ENCODE data around the gene EMILIN1. TPM values are rescaled to one million over a fixed set of nuclear protein-coding genes. Genes with fewer than 3 reads are reported as not detected.
A peak's percentile ranks its signal among the peaks of the same experiment; 100 is the strongest.

EMILIN1 gene
- total RNA-seq, 4 donors from 2014 or later: 7.9 to 32.2 (median 13.3) TPM

GRCh38 chr2:27038631-27039339 lies 39.6 kb upstream of the EMILIN1 start:
- Histone ChIP-seq H3K4me3 (no peak overlapping the region), H3K36me3 (peaks cover 0 to 70% (median 0%) of the 10 kb centered on the region in 3 donors), H3K9me3 (no peaks in the 10 kb centered on the region), H3K27ac (no peak overlapping the region), H3K4me1 (peaks cover 0 to 24% (median 2%) of the 10 kb centered on the region in 4 donors), H3K27me3 (no peaks in the 10 kb centered on the region)
- TF ChIP-seq POLR2A (IDR thresholded peaks at IDR 0.05) (no peak), CTCF (IDR thresholded peaks at IDR 0.05) (no peak)
- DNase-seq: no peak

- Histone ChIP-seq H3K4me1 (peaks cover 0 to 18% (median 0%) of the 10 kb centered on the region in 4 donors), H3K4me3 (no peak overlapping the region), H3K9me3 (no peaks in the 10 kb centered on the region), H3K36me3 (peaks cover 0 to 70% (median 0%) of the 10 kb centered on the region in 3 donors), H3K27ac (no peak overlapping the region), H3K27me3 (no peaks in the 10 kb centered on the region)
- TF ChIP-seq POLR2A (IDR thresholded peaks at IDR 0.05): no peak
- no peak for TF ChIP-seq CTCF (IDR thresholded peaks at IDR 0.05)
- no peak for DNase-seq
Observed at GRCh38 chr2:27039426-27039825, 39.0 kb upstream of the EMILIN1 start.

- Histone ChIP-seq H3K36me3 (peaks cover 0 to 68% (median 0%) of the 10 kb centered on the region in 3 donors), H3K27ac (no peak overlapping the region), H3K27me3 (no peaks in the 10 kb centered on the region), H3K9me3 (no peaks in the 10 kb centered on the region), H3K4me3 (no peak overlapping the region), H3K4me1 (peaks cover 0 to 14% (median 0%) of the 10 kb centered on the region in 4 donors)
- DNase-seq: peak in 1 of 3 donors; percentile 32
- no peak for TF ChIP-seq POLR2A (IDR thresholded peaks at IDR 0.05)
- TF ChIP-seq CTCF (IDR thresholded peaks at IDR 0.05): no peak
Observed at GRCh38 chr2:27039871-27040270, 38.5 kb upstream of the EMILIN1 start.

GRCh38 chr2:27040282-27040681 lies 38.1 kb upstream of the EMILIN1 start:
- DNase-seq: peak in 1 of 3 donors; percentile 46
- Histone ChIP-seq H3K36me3 (peaks cover 0 to 64% (median 0%) of the 10 kb centered on the region in 3 donors), H3K4me1 (peaks cover 0 to 12% (median 0%) of the 10 kb centered on the region in 4 donors), H3K27ac (no peak overlapping the region), H3K9me3 (no peaks in the 10 kb centered on the region), H3K27me3 (no peaks in the 10 kb centered on the region), H3K4me3 (no peak overlapping the region)
- TF ChIP-seq CTCF (IDR thresholded peaks at IDR 0.05) (no peak), POLR2A (IDR thresholded peaks at IDR 0.05) (no peak)

- H3K36me3 ChIP-seq: peaks cover 0 to 49% (median 0%) of the 10 kb centered on the region in 3 donors
- no peak overlapping the region for H3K4me3 ChIP-seq
- TF ChIP-seq POLR2A (IDR thresholded peaks at IDR 0.05) (no peak), CTCF (IDR thresholded peaks at IDR 0.05) (no peak)
- no peaks in the 10 kb centered on the region for H3K27me3 ChIP-seq
- H3K9me3 ChIP-seq: no peaks in the 10 kb centered on the region
- no peak for DNase-seq
- peak overlapping the region in 2 of 4 donors; percentile 48 to 66 for H3K27ac ChIP-seq
- H3K4me1 ChIP-seq: peaks cover 0 to 12% (median 0%) of the 10 kb centered on the region in 4 donors
Observed at GRCh38 chr2:27041752-27042151, 36.7 kb upstream of the EMILIN1 start.
